K562 (cell line): ENCODE measurements around the gene CSF2RB. TPM values are rescaled to one million over a fixed set of nuclear protein-coding genes. Genes with fewer than 3 reads are reported as not detected.

Experiments used
- ATAC-seq: fragments of 200-7000 bp; cut with Tn5 transposase; 3 replicates; pipeline ENCODE4 v1.9.1; 2020; ENCODE audit warnings: moderate library complexity
- BruUV-seq: library from RNA; stranded (reverse); fragments of 400-500 nt; replicated peaks from 2 replicates; lab custom pipeline; 2021; lab: Mats Ljungman, UMichigan
- CTCF ChIA-PET: fragments of 300-600 bp; formaldehyde crosslinking; extraction: SDS; loops from one replicate; lab custom pipeline; 2021; ENCODE audit warnings: low intra/inter-chr PET ratio; lab: Yijun Ruan, JAX
- POLR2A ChIA-PET: fragments of 300-600, 350-650 bp; sonication (Branson Sonifier 250); formaldehyde crosslinking; extraction: SDS; loops from one replicate; lab custom pipeline; 2021; ENCODE audit warnings: antibody characterized with exemption, inconsistent platforms; lab: Yijun Ruan, JAX
- DNase-seq, 4 experiments: peaks; one replicate each; pipeline versions ENCODE4 v3.0.0 to v3.0.0-alpha.2; 2011 to 2018; ENCODE audit warnings: low spot score in 3 of 4, mixed read lengths in 3 of 4; ENCODE audit errors: extremely low read depth in 1 of 4
- FAIRE-seq: peaks from 2 replicates; lab custom pipeline; 2011; peaks lifted over from hg19 to GRCh38; lab: Jason Lieb, UNC
- H2AFZ ChIP-seq: 2 replicates; pipeline ENCODE4 v1.6.0; 2011; ENCODE audit warnings: low read depth, low read length, control low read depth, inconsistent platforms
- H3K27ac ChIP-seq: fragments of 200-600 bp; 3 replicates; pipeline ENCODE4 v1.8.0; 2011; ENCODE audit warnings: low read depth, mild to moderate bottlenecking, control low read depth, inconsistent platforms, low read length, moderate library complexity, mixed read lengths; ENCODE audit errors: extremely low read depth
- H3K27me3 ChIP-seq, 2 experiments: fragments of 300-600 bp in 1 of 2; 2 replicates in 1 of 2; 3 replicates in 1 of 2; pipeline versions ENCODE4 v1.6.0 to v1.8.0; 2011; ENCODE audit warnings: inconsistent platforms in 2 of 2, low read length in 2 of 2, mild to moderate bottlenecking in 1 of 2, mixed read lengths in 1 of 2, moderate library complexity in 1 of 2; ENCODE audit not compliant: control insufficient read depth in 2 of 2, insufficient read depth in 2 of 2
- H3K36me3 ChIP-seq: fragments of 300-600 bp; 3 replicates; pipeline ENCODE4 v1.8.0; 2011; ENCODE audit warnings: mild to moderate bottlenecking, low read length, inconsistent platforms; ENCODE audit not compliant: control insufficient read depth, insufficient read depth
- H3K4me1 ChIP-seq, 2 experiments: fragments of 200-600 bp in 1 of 2; replicated peaks in 1 of 2; 2 replicates in 1 of 2; 3 replicates in 1 of 2; pipeline versions ENCODE4 v1.5.1 to v1.8.0; 2011; ENCODE audit warnings: inconsistent platforms in 2 of 2, low read length in 2 of 2, mild to moderate bottlenecking in 1 of 2, mixed read lengths in 1 of 2, moderate library complexity in 1 of 2; ENCODE audit not compliant: control insufficient read depth in 2 of 2, insufficient read depth in 2 of 2
- H3K4me2 ChIP-seq: 2 replicates; pipeline ENCODE4 v1.6.1; 2011; ENCODE audit warnings: low read length, control low read depth, inconsistent platforms, mixed read lengths; ENCODE audit not compliant: insufficient read depth
- H3K4me3 ChIP-seq: fragments of 200-600 bp; sonication (generic), shearing (Covaris generic); 2 replicates; pipeline ENCODE4 v1.5.1; 2016; ENCODE audit warnings: control low read depth, inconsistent platforms
- H3K79me2 ChIP-seq: fragments of 200-600 bp; 3 replicates; pipeline ENCODE4 v1.8.0; 2011; ENCODE audit warnings: low read length, inconsistent platforms; ENCODE audit not compliant: control insufficient read depth, insufficient read depth
- H3K9ac ChIP-seq, 2 experiments: 2 replicates each; pipeline versions ENCODE4 v1.6.0 to v1.6.1; 2011; ENCODE audit warnings: low read depth in 2 of 2, low read length in 2 of 2, control low read depth in 1 of 2, inconsistent platforms in 1 of 2, mild to moderate bottlenecking in 1 of 2, mixed read lengths in 1 of 2; ENCODE audit not compliant: insufficient read depth in 1 of 2
- H3K9me1 ChIP-seq: one replicate; pipeline ENCODE4 v1.6.0; 2011; ENCODE audit warnings: inconsistent platforms, mild to moderate bottlenecking, low read length, moderate library complexity; ENCODE audit not compliant: control insufficient read depth, insufficient read depth
- H3K9me3 ChIP-seq: replicated peaks from 2 replicates; pipeline ENCODE4 v1.5.1; 2011; ENCODE audit warnings: low read depth, low read length, inconsistent platforms; ENCODE audit not compliant: control insufficient read depth, insufficient read depth
- H4K20me1 ChIP-seq: replicated peaks from 2 replicates; pipeline ENCODE4 v1.6.1; 2011; ENCODE audit warnings: low read length, inconsistent platforms, mixed read lengths; ENCODE audit not compliant: control insufficient read depth, insufficient read depth
- BCOR ChIP-seq: fragments of 450-650 bp; IDR thresholded peaks from 2 replicates; pipeline ENCODE4 v1.6.1; 2016
- E4F1 ChIP-seq: fragments of 250-450 bp; sonication (Bioruptor Pico); IDR thresholded peaks from 2 replicates; pipeline ENCODE4 v1.5.0; 2021; ENCODE audit warnings: mild to moderate bottlenecking, borderline replicate concordance
- GATAD2A ChIP-seq: fragments of 450-650 bp; IDR thresholded peaks from 2 replicates; pipeline ENCODE4 v1.6.1; 2017
- SIN3A ChIP-seq, 2 experiments: fragments of 150-350 bp in 1 of 2; IDR thresholded peaks; 2 replicates each; pipeline ENCODE4 v1.6.1; 2011 to 2016; ENCODE audit warnings: borderline replicate concordance in 2 of 2, low read depth in 2 of 2, low read length in 2 of 2, mild to moderate bottlenecking in 2 of 2, moderate library complexity in 2 of 2; ENCODE audit not compliant: control insufficient read depth in 1 of 2
- SRSF9 ChIP-seq: fragments of 200-400 bp; formaldehyde crosslinking; IDR thresholded peaks from 2 replicates; pipeline ENCODE4 v1.6.1; 2017; ENCODE audit warnings: low read depth, low read length, borderline replicate concordance
- WGBS: fragments of 100-300 bp; shearing (Covaris generic); methylation state at CpG from one replicate; pipeline ENCODE4 v1.1.6; 2016; ENCODE audit warnings: low coverage, mixed read lengths; ENCODE audit not compliant: insufficient coverage; ENCODE audit errors: missing lambda C conversion rate; 5-methylcytosine and 5-hydroxymethylcytosine counted together
- in situ Hi-C: fragments of 300-500 bp; cut with MboI; formaldehyde crosslinking; loops from 4 replicates; pipeline ENCODE4 v1.15.0; 2018; ENCODE audit warnings: inconsistent platforms, mixed read lengths
- intact Hi-C: fragments of 100-400 bp; cut with micrococcal nuclease; formaldehyde crosslinking; loops from 2 replicates; pipeline ENCODE4 v1.14.2; 2022
- polyA plus RNA-seq, 8 experiments: library from polyadenylated mRNA; depleted of rRNA in 4 of 8; stranded (reverse) in 5 of 8; unstranded in 3 of 8; fragments of >200 nt; fragmentation: Nextera tagmentation in 2 of 8; fragmentation: Illumina TruSeq in 1 of 8; extraction: Ambion mirVana in 2 of 8; extraction: Trizol in 1 of 8; gene quantifications; 2 replicates each; pipeline versions ENCODE4 v1.2.1 to v1.2.3, GENCODE V29; 2011 to 2014; ENCODE audit warnings: inconsistent platforms in 1 of 8, missing spikeins in 1 of 8
- total RNA-seq, 7 experiments: library from RNA; depleted of rRNA in 6 of 7; stranded (reverse); fragments of >200 nt in 6 of 7; fragmentation: Illumina TruSeq in 2 of 7; extraction: Trizol in 2 of 7; gene quantifications; 2 replicates each; pipeline versions ENCODE4 v1.2.1 to v1.2.3, GENCODE V29; 2011 to 2021; ENCODE audit warnings: low replicate concordance in 1 of 7

The CSF2RB gene
- total and polyA plus RNA-seq, 9 of the 15 experiments (the other 6 are each of a cell fraction or from before 2014, with no cell fraction given) = 0.04 to 1.0 (median 0.36) TPM

GRCh38 chr22:36874736-36875135 lies 38.7 kb upstream of the CSF2RB start:
- no TSS peak for BruUV-seq
- 31% methylated on average over 8 of the region's 9 CpGs for WGBS
- intact Hi-C loops = loop anchor here (5.0 to 10.0 kb wide), 2 partner anchors 103 to 170 kb away; no protein-coding TSS in a partner anchor
- POLR2A ChIA-PET = no interaction called here
- no peak for DNase-seq
- H3K27ac ChIP-seq = no peak overlapping the region
- no peak overlapping the region for H3K4me2 ChIP-seq
- H3K4me3 ChIP-seq = no peak overlapping the region
- TF ChIP-seq BCOR (no peak), E4F1 (CRISPR knock-in tag) (no peak), SRSF9 (no peak), GATAD2A (no peak), SIN3A (IDR thresholded peaks at IDR 0.05; ENCODE audit: borderline replicate concordance in 2 of 2, control insufficient read depth in 1 of 2, low read depth in 2 of 2, low read length in 2 of 2) (no peak)
- TF ChIP-seq, all 486 proteins: peak for 0
- 0 out of 5 replicates have a peak, but pooled peaks cover 0 to 2% of the 10 kb centered on the region in 2 experiments for H3K4me1 ChIP-seq
- no peak overlapping the region for H2AFZ ChIP-seq
- H3K27me3 ChIP-seq = peaks cover 4 to 21% of the 10 kb centered on the region in 2 experiments; a peak in 3 of 5 replicates
- no peak overlapping the region for H3K9ac ChIP-seq
- CTCF ChIA-PET = no interaction called here
- FAIRE-seq (no peak), ATAC-seq (no peak)
- H3K79me2 ChIP-seq = no peaks in the 10 kb centered on the region
- in situ Hi-C loops = no loop called here
- no peaks in the 10 kb centered on the region for H4K20me1 ChIP-seq
- H3K9me1 ChIP-seq = no peaks in the 10 kb centered on the region
- H3K36me3 ChIP-seq = no peaks in the 10 kb centered on the region
- H3K9me3 ChIP-seq = no peaks in the 10 kb centered on the region
